Measurements from ENCODE around the gene OR1J4. TPM values are rescaled to one million over a fixed set of nuclear protein-coding genes. Genes with fewer than 3 reads are reported as not detected.

The OR1J4 gene
- total and polyA plus RNA-seq, 2 of the 13 experiments (the other 11 are each of a cell fraction or from before 2014, with no cell fraction given) = not detected

DNA sequence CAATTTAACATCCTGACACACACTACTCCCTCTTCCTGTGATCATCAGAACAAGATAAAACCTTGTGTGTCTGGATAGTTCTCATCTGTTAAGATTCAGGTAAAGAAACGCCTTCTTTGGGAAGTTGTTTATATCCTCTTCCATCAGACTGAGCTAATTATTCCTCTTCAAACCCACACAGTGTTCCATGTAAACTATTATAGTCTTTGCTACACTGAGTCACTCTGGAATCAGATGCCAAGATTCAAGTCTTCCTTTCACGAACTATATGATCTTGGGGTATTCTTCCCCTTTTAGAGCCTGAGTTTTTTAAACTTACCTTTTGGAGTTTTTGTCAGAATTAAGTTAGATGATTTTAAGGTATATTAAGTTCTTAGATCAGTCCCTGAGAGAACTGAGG is 43.2 kb upstream of the OR1J4 start:
- no peaks in the 10 kb centered on the region for H3K36me3 ChIP-seq (replicated peaks in 1 of 2; ENCODE audit: control insufficient read depth in 1 of 2, insufficient read depth in 2 of 2, low read length in 2 of 2)
- POLR2A ChIA-PET = no interaction called here
- FAIRE-seq (no peak), DNase-seq (ENCODE audit: low spot score) (no peak), ATAC-seq (no peak)
- no peaks in the 10 kb centered on the region for H3K4me1 ChIP-seq (ENCODE audit: insufficient read depth, low read length)
- 0% methylated on average over 2 of the region's 2 CpGs for WGBS (ENCODE audit: low lambda C conversion rate)
- H2AFZ ChIP-seq (ENCODE audit: low read length) = no peak overlapping the region
- intact Hi-C loops (cut with micrococcal nuclease; ENCODE audit: unreplicated experiment) = no loop called here
- no peak overlapping the region for H3K9ac ChIP-seq (ENCODE audit: insufficient read depth, low read depth, low read length)
- in situ Hi-C loops (cut with HindIII; ENCODE audit: extremely low pct_ligation_motif_present, low pct_unique_long_range_greater_than_20kb) = no loop called here
- H3K27me3 ChIP-seq (ENCODE audit: control insufficient read depth in 1 of 2, insufficient read depth in 2 of 2, low read length in 2 of 2) = no peaks in the 10 kb centered on the region
- BruUV-seq (replicated peaks) = no TSS peak
- no peak overlapping the region for H3K4me3 ChIP-seq (replicated peaks in 1 of 3; ENCODE audit: insufficient read depth in 1 of 3, low read depth in 2 of 3, low read length in 3 of 3)
- H3K9me3 ChIP-seq (ENCODE audit: low read length) = no peaks in the 10 kb centered on the region
- no peaks in the 10 kb centered on the region for H4K20me1 ChIP-seq (ENCODE audit: insufficient read depth, low read length)
- no peaks in the 10 kb centered on the region for H3K79me2 ChIP-seq (ENCODE audit: insufficient read depth, low read length)
- no peak overlapping the region for H3K4me2 ChIP-seq (ENCODE audit: low read depth, low read length)
- CTCF ChIA-PET (ENCODE audit: low intra/inter-chr PET ratio, low total read pairs) = no interaction called here
- H3K27ac ChIP-seq (ENCODE audit: extremely low read length, insufficient read depth, low read length) = no peak overlapping the region
- TF ChIP-seq, protein P1, sequence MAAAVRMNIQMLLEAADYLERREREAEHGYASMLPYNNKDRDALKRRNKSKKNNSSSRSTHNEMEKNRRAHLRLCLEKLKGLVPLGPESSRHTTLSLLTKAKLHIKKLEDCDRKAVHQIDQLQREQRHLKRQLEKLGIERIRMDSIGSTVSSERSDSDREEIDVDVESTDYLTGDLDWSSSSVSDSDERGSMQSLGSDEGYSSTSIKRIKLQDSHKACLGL (CRISPR knock-in tag; IDR thresholded peaks at IDR 0.05) = no peak
- TF ChIP-seq, protein P2, sequence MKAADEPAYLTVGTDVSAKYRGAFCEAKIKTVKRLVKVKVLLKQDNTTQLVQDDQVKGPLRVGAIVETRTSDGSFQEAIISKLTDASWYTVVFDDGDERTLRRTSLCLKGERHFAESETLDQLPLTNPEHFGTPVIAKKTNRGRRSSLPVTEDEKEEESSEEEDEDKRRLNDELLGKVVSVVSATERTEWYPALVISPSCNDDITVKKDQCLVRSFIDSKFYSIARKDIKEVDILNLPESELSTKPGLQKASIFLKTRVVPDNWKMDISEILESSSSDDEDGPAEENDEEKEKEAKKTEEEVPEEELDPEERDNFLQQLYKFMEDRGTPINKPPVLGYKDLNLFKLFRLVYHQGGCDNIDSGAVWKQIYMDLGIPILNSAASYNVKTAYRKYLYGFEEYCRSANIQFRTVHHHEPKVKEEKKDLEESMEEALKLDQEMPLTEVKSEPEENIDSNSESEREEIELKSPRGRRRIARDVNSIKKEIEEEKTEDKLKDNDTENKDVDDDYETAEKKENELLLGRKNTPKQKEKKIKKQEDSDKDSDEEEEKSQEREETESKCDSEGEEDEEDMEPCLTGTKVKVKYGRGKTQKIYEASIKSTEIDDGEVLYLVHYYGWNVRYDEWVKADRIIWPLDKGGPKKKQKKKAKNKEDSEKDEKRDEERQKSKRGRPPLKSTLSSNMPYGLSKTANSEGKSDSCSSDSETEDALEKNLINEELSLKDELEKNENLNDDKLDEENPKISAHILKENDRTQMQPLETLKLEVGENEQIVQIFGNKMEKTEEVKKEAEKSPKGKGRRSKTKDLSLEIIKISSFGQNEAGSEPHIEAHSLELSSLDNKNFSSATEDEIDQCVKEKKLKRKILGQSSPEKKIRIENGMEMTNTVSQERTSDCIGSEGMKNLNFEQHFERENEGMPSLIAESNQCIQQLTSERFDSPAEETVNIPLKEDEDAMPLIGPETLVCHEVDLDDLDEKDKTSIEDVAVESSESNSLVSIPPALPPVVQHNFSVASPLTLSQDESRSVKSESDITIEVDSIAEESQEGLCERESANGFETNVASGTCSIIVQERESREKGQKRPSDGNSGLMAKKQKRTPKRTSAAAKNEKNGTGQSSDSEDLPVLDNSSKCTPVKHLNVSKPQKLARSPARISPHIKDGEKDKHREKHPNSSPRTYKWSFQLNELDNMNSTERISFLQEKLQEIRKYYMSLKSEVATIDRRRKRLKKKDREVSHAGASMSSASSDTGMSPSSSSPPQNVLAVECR (CRISPR knock-in tag; IDR thresholded peaks at IDR 0.05; ENCODE audit: borderline replicate concordance) = no peak
- no peak for TF ChIP-seq ZNF569 (CRISPR knock-in tag; IDR thresholded peaks at IDR 0.05; ENCODE audit: borderline replicate concordance)
- TF ChIP-seq NONO (IDR thresholded peaks at IDR 0.05) = no peak
- no peak for TF ChIP-seq NONO (CRISPR knock-in tag; conservative IDR thresholded peaks at IDR 0.05)
- TF ChIP-seq ZNF616 (CRISPR knock-in tag; IDR thresholded peaks at IDR 0.05; ENCODE audit: low read depth) = no peak
- no peak for TF ChIP-seq ZNF207 (IDR thresholded peaks at IDR 0.05; ENCODE audit: borderline replicate concordance)
- no peak for TF ChIP-seq THAP9 (CRISPR knock-in tag; IDR thresholded peaks at IDR 0.05; ENCODE audit: borderline replicate concordance)
- TF ChIP-seq HBP1 (CRISPR knock-in tag; IDR thresholded peaks at IDR 0.05; ENCODE audit: low read depth) = no peak
- no peak for TF ChIP-seq MXI1 (IDR thresholded peaks at IDR 0.05; ENCODE audit: borderline replicate concordance, low read depth, low read length)
- TF ChIP-seq ARNT (IDR thresholded peaks at IDR 0.05) = no peak
- no peak for TF ChIP-seq ZNF674 (CRISPR knock-in tag; IDR thresholded peaks at IDR 0.05; ENCODE audit: low read depth)
- TF ChIP-seq ZNF350 (CRISPR knock-in tag; IDR thresholded peaks at IDR 0.05; ENCODE audit: borderline replicate concordance, low read depth) = no peak
- TF ChIP-seq NR2F2 (IDR thresholded peaks at IDR 0.05; ENCODE audit: borderline replicate concordance, low read depth) = no peak
